ENCODE measurements around the gene OR4K14.
A peak's percentile ranks its signal among the peaks of the same experiment; 100 is the strongest.
"Not testable (repeated sequence)": the region's sequence is repeated elsewhere in the genome, so short reads cannot be mapped to it uniquely, and the experiment has no call there.

Gene OR4K14, protein sequence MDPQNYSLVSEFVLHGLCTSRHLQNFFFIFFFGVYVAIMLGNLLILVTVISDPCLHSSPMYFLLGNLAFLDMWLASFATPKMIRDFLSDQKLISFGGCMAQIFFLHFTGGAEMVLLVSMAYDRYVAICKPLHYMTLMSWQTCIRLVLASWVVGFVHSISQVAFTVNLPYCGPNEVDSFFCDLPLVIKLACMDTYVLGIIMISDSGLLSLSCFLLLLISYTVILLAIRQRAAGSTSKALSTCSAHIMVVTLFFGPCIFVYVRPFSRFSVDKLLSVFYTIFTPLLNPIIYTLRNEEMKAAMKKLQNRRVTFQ

DNA sequence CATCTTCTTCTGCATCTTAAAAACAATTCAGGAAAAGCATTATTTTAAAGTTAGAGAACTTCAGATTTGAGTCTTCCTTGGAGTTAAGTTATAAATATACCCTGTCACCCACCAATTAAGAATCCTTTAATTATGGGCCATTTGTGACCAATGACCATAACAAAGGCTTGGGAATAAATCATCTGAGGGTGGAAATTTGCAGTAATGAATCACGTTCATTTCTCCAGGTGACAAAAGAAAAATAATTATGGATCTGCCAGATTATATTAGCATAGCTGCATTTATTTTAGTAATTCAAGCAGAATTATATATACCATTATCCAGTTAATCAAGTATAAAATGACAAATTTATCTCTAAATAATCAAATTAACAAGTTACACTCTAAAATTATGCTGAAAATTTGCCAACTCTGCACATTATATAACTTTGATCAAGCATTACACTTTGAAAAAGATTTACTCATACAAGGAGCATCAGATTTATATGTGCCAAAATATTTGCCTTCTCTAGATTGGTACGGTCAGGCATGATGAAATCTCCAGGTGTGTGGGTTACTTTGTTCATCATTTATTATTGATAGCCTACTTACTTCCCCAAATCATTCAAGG, at the start of gene OR4K14:
OR4K14 (minus strand) TSS at position 51 of the 609 bp plus-strand sequence. CDS start 4,114 bp downstream, outside the sequence.
- Mint-ChIP-seq H3K27ac (no peak within 1 kb of the TSS), H3K9me3 (ENCODE audit: low read depth) (peaks cover 3% of the 10 kb centered on the region), H3K36me3 (no peaks in the 10 kb centered on the region), H3K27me3 (peaks cover 2% of the 10 kb centered on the region), H3K4me3 (no peak within 1 kb of the TSS), H3K4me1 (ENCODE audit: low read depth) (no peaks in the 10 kb centered on the region)

DNA sequence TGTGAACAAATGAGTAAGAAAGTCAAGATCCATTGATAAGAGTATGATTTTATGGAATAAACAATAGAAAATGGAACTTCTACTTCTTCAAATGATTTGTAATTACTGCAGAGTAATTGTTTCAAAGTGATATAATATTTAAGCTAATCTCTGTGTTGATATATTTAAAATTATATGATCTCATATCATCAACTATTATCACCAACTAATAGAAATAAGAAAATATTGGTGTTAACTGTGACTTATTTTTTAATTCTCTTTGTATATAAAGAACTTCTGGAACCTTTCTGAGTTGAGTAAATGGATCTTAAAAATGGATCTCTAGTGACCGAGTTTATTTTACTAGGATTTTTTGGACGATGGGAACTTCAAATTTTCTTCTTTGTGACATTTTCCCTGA, 40.6 kb upstream of the OR4K14 start, which contains the start of gene OR4L1:
OR4L1 (plus strand) TSS at position 301 of the 400 bp plus-strand sequence; CDS start at position 301, 0 bp downstream.
- no peak within 1 kb of the TSS for H3K4me3 Mint-ChIP-seq
- peaks cover 2% of the 10 kb centered on the region for H3K27me3 Mint-ChIP-seq
- no peaks in the 10 kb centered on the region for H3K4me1 Mint-ChIP-seq (ENCODE audit: low read depth)
- peaks cover 3% of the 10 kb centered on the region for H3K36me3 Mint-ChIP-seq
- no peak within 1 kb of the TSS for H3K27ac Mint-ChIP-seq
- no peaks in the 10 kb centered on the region for H3K9me3 Mint-ChIP-seq (ENCODE audit: low read depth)

DNA sequence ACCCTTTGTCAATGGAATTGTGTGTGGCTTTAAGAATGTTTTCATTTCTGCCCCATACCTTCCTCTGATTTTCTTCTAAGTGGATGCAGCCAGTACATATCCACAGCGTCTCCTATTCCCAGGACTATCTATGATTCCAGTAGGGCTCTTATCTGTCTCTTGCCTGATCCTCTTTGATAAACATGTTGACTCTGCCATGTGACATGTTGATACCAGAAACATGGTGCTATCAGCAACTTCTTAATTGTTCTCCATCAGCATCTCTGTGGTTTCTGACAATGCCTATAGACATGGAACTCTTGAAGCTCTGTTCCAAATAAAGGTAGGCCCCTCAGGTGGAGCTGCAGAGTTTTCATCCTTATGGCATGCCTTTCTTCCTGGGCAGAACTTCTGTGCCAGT, 29.1 kb upstream of the OR4K14 start:
- peaks cover 2% of the 10 kb centered on the region for H3K36me3 Mint-ChIP-seq
- no peaks in the 10 kb centered on the region for H3K9me3 Mint-ChIP-seq (ENCODE audit: low read depth)
- H3K4me3 Mint-ChIP-seq: no peak overlapping the region
- peaks cover 8% of the 10 kb centered on the region for H3K27me3 Mint-ChIP-seq
- H3K4me1 Mint-ChIP-seq (ENCODE audit: low read depth): no peaks in the 10 kb centered on the region
- no peak overlapping the region for H3K27ac Mint-ChIP-seq

DNA sequence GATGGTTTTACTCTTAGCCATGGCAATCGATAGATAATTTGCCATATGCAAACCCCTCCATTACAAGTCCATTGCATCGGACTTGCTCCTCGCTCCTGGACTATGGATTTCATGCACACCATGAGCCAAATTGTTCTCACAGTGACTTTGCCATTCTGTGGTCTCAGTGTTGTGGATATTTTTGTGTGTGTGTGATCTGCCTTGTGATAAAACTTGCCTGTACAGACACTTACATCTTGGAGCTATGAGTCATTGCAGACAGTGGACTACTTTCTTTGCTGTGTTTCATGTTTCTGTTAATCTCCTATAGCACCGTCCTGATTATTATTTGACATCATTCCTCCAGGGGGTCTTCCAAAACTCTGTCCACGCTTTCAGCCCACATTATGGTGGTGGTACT, 25.1 kb upstream of the OR4K14 start:
- Mint-ChIP-seq H3K4me1 (ENCODE audit: low read depth) (no peaks in the 10 kb centered on the region), H3K27me3 (peaks cover 9% of the 10 kb centered on the region), H3K27ac (no peak overlapping the region), H3K36me3 (peaks cover 5% of the 10 kb centered on the region), H3K4me3 (no peak overlapping the region), H3K9me3 (ENCODE audit: low read depth) (no peaks in the 10 kb centered on the region)

DNA sequence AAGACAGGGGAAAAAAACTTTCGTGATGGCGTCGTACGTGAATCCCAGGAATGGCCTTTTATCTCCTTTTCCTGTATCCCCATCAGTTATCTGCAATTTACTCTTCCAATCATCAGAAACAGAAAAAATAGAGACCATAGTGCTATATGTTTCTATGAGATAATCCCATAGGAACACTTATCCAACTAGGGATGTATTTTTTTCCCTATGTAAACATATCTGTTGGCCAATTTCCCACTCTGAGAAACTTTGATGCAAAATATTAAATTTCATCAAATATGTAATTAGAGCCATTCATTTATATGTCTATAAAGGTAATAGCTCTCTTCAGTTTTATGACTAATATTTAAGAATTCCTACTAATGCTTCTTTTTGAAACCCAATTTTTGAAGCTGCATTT, 16.8 kb upstream of the OR4K14 start, which contains the start of gene OR4K13:
OR4K13 (minus strand) TSS at position 101 of the 400 bp plus-strand sequence. CDS start 1,280 bp downstream, outside the sequence.
- Mint-ChIP-seq H3K4me3 (no peak within 1 kb of the TSS), H3K27me3 (no peaks in the 10 kb centered on the region)

DNA sequence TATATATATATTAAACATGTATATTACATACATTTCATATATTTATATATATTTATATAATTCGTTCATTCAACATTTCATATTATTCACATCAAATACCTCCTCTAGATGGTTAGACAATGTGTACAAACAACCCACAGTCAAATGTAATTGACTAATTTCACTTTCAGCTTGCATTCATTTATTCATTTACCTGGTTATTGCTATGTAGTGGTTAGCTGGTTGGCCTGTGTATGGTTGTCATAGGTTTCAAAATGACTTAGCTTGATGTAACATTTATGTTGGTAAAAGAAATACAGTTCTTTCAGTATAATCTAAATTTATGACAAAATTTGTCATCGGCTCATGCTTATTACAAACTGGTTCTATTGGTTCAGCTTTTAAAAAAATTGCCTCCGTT, 16.3 kb upstream of the OR4K14 start:
- H3K9me3 Mint-ChIP-seq (ENCODE audit: low read depth): peaks cover 4% of the 10 kb centered on the region
- no peak overlapping the region for H3K4me3 Mint-ChIP-seq
- H3K4me1 Mint-ChIP-seq (ENCODE audit: low read depth): no peaks in the 10 kb centered on the region
- no peaks in the 10 kb centered on the region for H3K36me3 Mint-ChIP-seq
- H3K27me3 Mint-ChIP-seq: no peaks in the 10 kb centered on the region
- H3K27ac Mint-ChIP-seq: no peak overlapping the region

More for the DNA sequence above, 16.8 kb upstream of the OR4K14 start, which contains the start of gene OR4K13:
- Mint-ChIP-seq H3K36me3 (no peaks in the 10 kb centered on the region), H3K27ac (no peak within 1 kb of the TSS), H3K4me1 (ENCODE audit: low read depth) (no peaks in the 10 kb centered on the region), H3K9me3 (ENCODE audit: low read depth) (peaks cover 4% of the 10 kb centered on the region)

DNA sequence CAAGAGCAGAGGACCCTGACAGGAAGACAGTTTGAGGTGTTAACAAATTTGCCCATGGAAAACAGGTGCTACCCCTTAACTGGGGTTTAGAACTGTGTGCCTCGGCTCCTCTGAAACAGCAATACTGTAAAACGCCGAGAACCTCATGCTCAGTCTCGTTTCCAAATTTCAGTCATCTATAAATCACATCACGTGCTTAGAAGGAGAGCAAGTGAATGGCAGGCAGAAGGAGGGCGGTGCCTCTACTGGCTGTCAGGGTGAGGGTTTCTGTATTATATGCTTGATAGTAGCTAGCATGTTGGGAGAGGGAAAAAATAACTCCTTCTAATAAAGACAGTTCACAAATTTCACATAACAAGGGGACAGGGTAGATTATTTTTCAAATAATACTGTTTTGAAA, 12.0 kb upstream of the OR4K14 start:
- peaks cover 1% of the 10 kb centered on the region for H3K4me1 Mint-ChIP-seq (ENCODE audit: low read depth)
- H3K4me3 Mint-ChIP-seq: no peak overlapping the region
- no peaks in the 10 kb centered on the region for H3K9me3 Mint-ChIP-seq (ENCODE audit: low read depth)
- no peaks in the 10 kb centered on the region for H3K36me3 Mint-ChIP-seq
- H3K27me3 Mint-ChIP-seq: no peaks in the 10 kb centered on the region
- H3K27ac Mint-ChIP-seq: no peak overlapping the region

DNA sequence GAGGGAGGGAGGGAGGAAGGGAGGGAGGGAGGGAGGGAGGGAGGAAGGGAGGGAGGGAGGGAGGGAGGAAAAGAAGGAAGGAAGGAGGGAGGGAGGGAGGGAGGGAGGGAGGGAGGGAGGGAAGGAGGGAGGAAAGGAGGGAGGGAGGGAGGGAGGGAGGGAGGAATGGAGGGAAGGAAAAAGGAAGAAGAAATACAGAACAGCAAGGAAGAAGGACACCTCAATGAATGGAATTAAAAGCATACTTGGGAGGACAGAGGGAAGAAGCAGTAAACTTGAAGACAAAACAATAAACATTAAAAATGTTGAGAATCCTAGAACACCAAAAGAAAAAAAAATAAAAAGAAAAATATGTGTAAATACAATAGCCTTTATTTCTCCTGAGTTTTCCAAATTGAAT, 11.0 kb downstream of the OR4K14 start:
- no peak overlapping the region for H3K4me3 Mint-ChIP-seq
- H3K27ac Mint-ChIP-seq: no peak overlapping the region
- no peaks in the 10 kb centered on the region for H3K27me3 Mint-ChIP-seq
- no peaks in the 10 kb centered on the region for H3K36me3 Mint-ChIP-seq
- peaks cover 11% of the 10 kb centered on the region for H3K9me3 Mint-ChIP-seq (ENCODE audit: low read depth)
- H3K4me1 Mint-ChIP-seq (ENCODE audit: low read depth): no peaks in the 10 kb centered on the region

DNA sequence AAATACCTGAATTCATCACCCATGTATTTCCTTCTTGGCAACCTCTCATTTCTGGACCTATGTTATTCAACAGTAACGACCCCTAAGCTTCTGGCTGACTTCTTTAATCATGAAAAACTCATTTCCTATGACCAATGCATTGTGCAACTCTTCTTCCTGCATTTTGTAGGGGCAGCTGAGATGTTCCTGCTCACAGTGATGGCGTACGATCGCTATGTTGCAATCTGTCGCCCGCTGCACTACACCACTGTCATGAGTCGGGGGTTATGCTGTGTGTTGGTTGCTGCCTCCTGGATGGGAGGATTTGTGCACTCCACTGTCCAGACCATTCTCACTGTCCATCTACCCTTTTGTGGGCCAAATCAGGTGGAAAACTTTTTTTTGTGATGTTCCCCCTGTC, 16.8 kb downstream of the OR4K14 start:
- Mint-ChIP-seq H3K36me3 (peaks cover 6% of the 10 kb centered on the region), H3K4me1 (ENCODE audit: low read depth) (no peaks in the 10 kb centered on the region), H3K27me3 (peaks cover 2% of the 10 kb centered on the region), H3K4me3 (no peak overlapping the region), H3K27ac (no peak overlapping the region), H3K9me3 (ENCODE audit: low read depth) (no peaks in the 10 kb centered on the region)

DNA sequence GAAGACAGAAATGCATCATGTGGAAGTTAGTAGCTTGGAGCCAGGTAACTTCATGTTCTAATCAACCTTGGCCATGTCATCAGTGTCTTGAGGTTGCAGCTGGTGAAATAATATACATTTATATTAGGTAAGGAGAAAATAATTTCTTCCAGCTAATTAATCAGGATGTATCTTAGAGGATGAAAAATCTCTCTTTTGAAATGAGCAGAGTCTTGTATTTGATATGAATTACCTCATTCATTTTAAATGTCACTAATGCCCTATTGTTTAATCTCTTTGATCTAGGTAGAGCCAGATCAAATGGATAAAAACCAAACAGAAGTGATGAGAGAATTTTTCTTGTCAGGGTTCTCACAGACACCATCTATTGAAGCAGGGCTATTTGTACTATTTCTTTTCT, 17.2 kb downstream of the OR4K14 start, which contains the start of gene OR4Q2:
OR4Q2 (plus strand) TSS at position 301 of the 400 bp plus-strand sequence.
- H3K4me3 Mint-ChIP-seq: no peak within 1 kb of the TSS
- peaks cover 2% of the 10 kb centered on the region for H3K27me3 Mint-ChIP-seq
- H3K9me3 Mint-ChIP-seq (ENCODE audit: low read depth): no peaks in the 10 kb centered on the region
- H3K4me1 Mint-ChIP-seq (ENCODE audit: low read depth): no peaks in the 10 kb centered on the region
- H3K27ac Mint-ChIP-seq: no peak within 1 kb of the TSS
- peaks cover 6% of the 10 kb centered on the region for H3K36me3 Mint-ChIP-seq

DNA sequence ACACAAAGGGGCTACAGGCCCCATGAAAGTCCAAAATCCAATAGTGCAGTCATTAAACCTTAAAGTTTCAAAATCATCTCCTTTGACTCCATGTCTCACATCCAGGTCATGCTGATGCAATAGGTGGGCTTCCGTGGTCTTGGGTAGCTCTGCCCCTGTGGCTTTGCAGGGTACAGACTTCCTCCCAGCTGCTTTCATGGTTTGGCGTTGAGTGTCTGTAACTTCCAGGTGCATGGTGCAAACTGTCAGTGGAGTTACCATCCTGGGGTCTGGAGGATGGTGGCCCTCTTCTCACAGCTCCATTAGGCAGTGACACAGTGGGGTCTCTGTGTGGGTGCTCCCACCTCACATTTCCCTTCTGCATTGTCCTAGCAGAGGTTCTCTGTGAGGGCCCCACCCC, 25.7 kb downstream of the OR4K14 start:
- Mint-ChIP-seq H3K27me3 (no peaks in the 10 kb centered on the region), H3K27ac (no peak overlapping the region), H3K36me3 (peaks cover 7% of the 10 kb centered on the region), H3K4me1 (ENCODE audit: low read depth) (peaks cover 3% of the 10 kb centered on the region), H3K9me3 (ENCODE audit: low read depth) (peaks cover 11% of the 10 kb centered on the region), H3K4me3 (no peak overlapping the region)

DNA sequence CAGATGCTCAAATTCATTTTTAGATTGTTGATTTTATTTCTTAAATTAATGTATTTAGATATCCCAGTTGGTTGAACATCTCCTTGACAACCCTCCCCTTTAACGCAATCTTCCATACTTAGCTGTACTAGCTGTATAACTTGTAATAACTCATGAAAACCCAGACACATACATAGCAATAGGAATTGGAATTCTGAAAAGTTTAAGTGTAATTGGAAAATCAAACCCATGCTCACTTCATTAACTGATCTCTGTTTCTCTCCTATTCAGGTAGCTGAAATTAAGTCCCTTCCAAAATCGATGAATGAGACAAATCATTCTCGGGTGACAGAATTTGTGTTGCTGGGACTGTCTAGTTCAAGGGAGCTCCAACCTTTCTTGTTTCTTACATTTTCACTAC, 43.8 kb downstream of the OR4K14 start, which contains the start of gene OR4K15:
OR4K15 (plus strand) TSS at position 301 of the 400 bp plus-strand sequence; CDS start at position 301, 0 bp downstream.
- Mint-ChIP-seq H3K9me3 (ENCODE audit: low read depth) (no peaks in the 10 kb centered on the region), H3K4me1 (ENCODE audit: low read depth) (peaks cover 39% of the 10 kb centered on the region), H3K4me3 (peak within 1 kb of the TSS; percentile 51), H3K27me3 (no peaks in the 10 kb centered on the region), H3K36me3 (peaks cover 2% of the 10 kb centered on the region), H3K27ac (peak within 1 kb of the TSS; percentile 12)

DNA sequence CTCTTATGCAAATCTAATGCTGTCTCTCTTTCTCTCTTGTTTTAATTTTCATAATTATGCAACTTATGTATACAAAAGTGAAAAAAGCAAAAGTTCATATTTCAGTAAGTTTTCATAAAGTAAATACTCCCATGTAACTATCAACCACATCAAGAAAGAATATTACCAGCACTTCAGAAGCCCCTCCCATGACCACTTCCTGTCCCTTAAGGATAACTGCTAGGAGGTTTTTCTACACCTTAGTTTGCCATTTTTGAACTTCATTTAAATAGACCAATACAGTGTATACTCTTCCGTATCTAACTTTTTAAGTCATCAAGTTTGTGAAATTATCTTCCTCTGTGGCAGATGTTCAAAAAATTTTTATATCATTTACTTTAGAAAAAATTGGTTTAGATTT, 44.3 kb downstream of the OR4K14 start:
- Mint-ChIP-seq H3K27me3 (no peaks in the 10 kb centered on the region), H3K9me3 (ENCODE audit: low read depth) (no peaks in the 10 kb centered on the region), H3K27ac (peak overlapping the region; percentile 12), H3K4me3 (peak overlapping the region; percentile 51), H3K36me3 (no peaks in the 10 kb centered on the region), H3K4me1 (ENCODE audit: low read depth) (peaks cover 38% of the 10 kb centered on the region)

DNA sequence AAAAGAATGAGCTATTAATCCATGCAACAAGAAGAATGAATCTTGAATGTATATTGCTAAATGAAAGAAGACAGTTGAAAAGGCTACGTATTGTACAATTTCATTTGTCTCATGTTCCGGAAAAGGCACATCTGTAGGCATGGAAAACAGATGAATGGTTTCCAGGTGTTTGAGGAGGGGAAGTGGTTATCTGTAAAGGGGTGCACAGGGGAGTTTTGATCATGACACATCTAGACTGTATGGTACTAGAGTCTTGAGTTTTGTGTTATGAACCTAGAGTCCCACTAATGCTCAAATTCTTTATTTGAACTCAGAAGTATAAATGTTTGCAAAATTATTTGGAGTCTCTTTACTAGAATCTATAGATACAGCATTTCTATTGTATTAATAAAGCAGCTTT, 49.4 kb downstream of the OR4K14 start:
- H3K27ac Mint-ChIP-seq; H3K4me3 Mint-ChIP-seq; H3K27me3 Mint-ChIP-seq; H3K36me3 Mint-ChIP-seq; H3K9me3 Mint-ChIP-seq (ENCODE audit: low read depth): not testable (repeated sequence)
- peaks cover 36% of the 10 kb centered on the region for H3K4me1 Mint-ChIP-seq (ENCODE audit: low read depth)
